CD4-positive, alpha-beta T cell treated with Interleukin-6 for 4 hours (primary cell): ENCODE data around the gene ERI2.
"Not testable (repeated sequence)": the region's sequence is repeated elsewhere in the genome, so short reads cannot be mapped to it uniquely, and the experiment has no call there.

Source experiments
- DNase-seq: peaks from one replicate; pipeline ENCODE4 v3.0.0-alpha.2; 2020; ENCODE audit warnings: mixed read lengths

ERI2 gene

GRCh38 chr16:20818929-20819585 is 12.8 kb upstream of the ERI2 start:
- no peak for DNase-seq

GRCh38 chr16:20814784-20815183 is 8.5 kb upstream of the ERI2 start:
- no peak for DNase-seq

GRCh38 chr16:20812510-20812909 is 6.2 kb upstream of the ERI2 start:
- no peak for DNase-seq

- no peak for DNase-seq
Observed at GRCh38 chr16:20811889-20812439, 5.7 kb upstream of the ERI2 start.

- DNase-seq, result no peak
Observed at GRCh38 chr16:20807862-20808261, 1.6 kb upstream of the ERI2 start.

- DNase-seq, result not testable (repeated sequence)
Observed at GRCh38 chr16:20805684-20806167, 546 bp downstream of the ERI2 start.

- DNase-seq, result no peak
Observed at GRCh38 chr16:20803561-20804214, 2.6 kb downstream of the ERI2 start.

GRCh38 chr16:20803192-20803560 is 3.1 kb downstream of the ERI2 start:
- DNase-seq, result no peak

- no peak for DNase-seq
Observed at GRCh38 chr16:20801278-20801677, 5.0 kb downstream of the ERI2 start.

GRCh38 chr16:20799599-20799998 is 6.7 kb downstream of the ERI2 start:
- no peak for DNase-seq

- DNase-seq, result peak; percentile 22
Observed at GRCh38 chr16:20798364-20798763, 7.9 kb downstream of the ERI2 start.

- DNase-seq, result no peak
Observed at GRCh38 chr16:20791923-20792612, 14.2 kb downstream of the ERI2 start.

GRCh38 chr16:20789130-20789529 is 17.1 kb downstream of the ERI2 start:
- DNase-seq, result no peak

- no peak for DNase-seq
Observed at GRCh38 chr16:20784204-20784603, 22.1 kb downstream of the ERI2 start.

- DNase-seq, result no peak
Observed at GRCh38 chr16:20782470-20782869, 23.8 kb downstream of the ERI2 start.

- no peak for DNase-seq
Observed at GRCh38 chr16:20781697-20782096, 24.6 kb downstream of the ERI2 start.

- DNase-seq, result peak; percentile 62
Observed at GRCh38 chr16:20774703-20775362, 31.4 kb downstream of the ERI2 start.

- DNase-seq, result no peak
Observed at GRCh38 chr16:20773679-20774078, 32.6 kb downstream of the ERI2 start.

- DNase-seq, result no peak
Observed at GRCh38 chr16:20768818-20769217, 37.5 kb downstream of the ERI2 start.

- no peak for DNase-seq
Observed at GRCh38 chr16:20768121-20768520, 38.2 kb downstream of the ERI2 start.

GRCh38 chr16:20767577-20767976 is 38.7 kb downstream of the ERI2 start:
- DNase-seq, result no peak

- DNase-seq, result no peak
Observed at GRCh38 chr16:20766294-20766693, 40.0 kb downstream of the ERI2 start.

- DNase-seq, result no peak
Observed at GRCh38 chr16:20765732-20766131, 40.5 kb downstream of the ERI2 start.
